GM12878 (cell line): Measurements from ENCODE around the gene CPLX1.

Source experiments
- ELK1 ChIP-seq: IDR thresholded peaks from 2 replicates; pipeline ENCODE4 v1.6.1; 2012; ENCODE audit warnings: low read depth, low read length, improper control_type of control experiment
- IKZF2 ChIP-seq, 2 experiments: fragments of 450-650 bp; IDR thresholded peaks; 2 replicates each; pipeline ENCODE4 v1.6.1; 2017; ENCODE audit warnings: mild to moderate bottlenecking in 2 of 2, moderate library complexity in 2 of 2
- MYC ChIP-seq: IDR thresholded peaks from 2 replicates; pipeline ENCODE4 v1.6.1; 2011; ENCODE audit warnings: mild to moderate bottlenecking, low read length, moderate library complexity, inconsistent platforms; ENCODE audit not compliant: insufficient read depth, insufficient replicate concordance, insufficient read length, severe bottlenecking
- SP1 ChIP-seq: IDR thresholded peaks from one replicate; pipeline ENCODE4 v1.6.1; 2011; ENCODE audit warnings: low read depth, low read length
- TF ChIP-seq, protein P1 (sequence below), 3 experiments: IDR thresholded peaks in 2 of 3; conservative IDR thresholded peaks in 1 of 3; 2 replicates each; pipeline ENCODE4 v1.5.1; 2011; ENCODE audit warnings: low read depth in 3 of 3, low read length in 3 of 3, mild to moderate bottlenecking in 3 of 3, control low read depth in 2 of 3, moderate library complexity in 2 of 3, inconsistent platforms in 1 of 3, mixed read lengths in 1 of 3; ENCODE audit not compliant: control insufficient read depth in 2 of 3, insufficient read depth in 1 of 3; ENCODE audit errors: extremely low read depth in 1 of 3

GRCh38 chr4:772776-773175 is 53.2 kb downstream of the CPLX1 start:
- TF ChIP-seq, protein P1, sequence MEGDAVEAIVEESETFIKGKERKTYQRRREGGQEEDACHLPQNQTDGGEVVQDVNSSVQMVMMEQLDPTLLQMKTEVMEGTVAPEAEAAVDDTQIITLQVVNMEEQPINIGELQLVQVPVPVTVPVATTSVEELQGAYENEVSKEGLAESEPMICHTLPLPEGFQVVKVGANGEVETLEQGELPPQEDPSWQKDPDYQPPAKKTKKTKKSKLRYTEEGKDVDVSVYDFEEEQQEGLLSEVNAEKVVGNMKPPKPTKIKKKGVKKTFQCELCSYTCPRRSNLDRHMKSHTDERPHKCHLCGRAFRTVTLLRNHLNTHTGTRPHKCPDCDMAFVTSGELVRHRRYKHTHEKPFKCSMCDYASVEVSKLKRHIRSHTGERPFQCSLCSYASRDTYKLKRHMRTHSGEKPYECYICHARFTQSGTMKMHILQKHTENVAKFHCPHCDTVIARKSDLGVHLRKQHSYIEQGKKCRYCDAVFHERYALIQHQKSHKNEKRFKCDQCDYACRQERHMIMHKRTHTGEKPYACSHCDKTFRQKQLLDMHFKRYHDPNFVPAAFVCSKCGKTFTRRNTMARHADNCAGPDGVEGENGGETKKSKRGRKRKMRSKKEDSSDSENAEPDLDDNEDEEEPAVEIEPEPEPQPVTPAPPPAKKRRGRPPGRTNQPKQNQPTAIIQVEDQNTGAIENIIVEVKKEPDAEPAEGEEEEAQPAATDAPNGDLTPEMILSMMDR (IDR thresholded peaks at IDR 0.05 in 2 of 3, conservative IDR thresholded peaks at IDR 0.05 in 1 of 3; ENCODE audit: control insufficient read depth in 2 of 3, extremely low read depth in 1 of 3, insufficient read depth in 1 of 3, low read depth in 3 of 3, low read length in 3 of 3): no peak
- TF ChIP-seq IKZF2 (IDR thresholded peaks at IDR 0.05): no peak
- TF ChIP-seq SP1: no peak
- no peak for TF ChIP-seq ELK1
- no peak for TF ChIP-seq MYC
